Subcutaneous abdominal adipose tissue (tissue), 5 donors: ENCODE measurements around the gene KRTAP4-4.
"Not testable (repeated sequence)": the region's sequence is repeated elsewhere in the genome, so short reads cannot be mapped to it uniquely, and the experiment has no call there.

Source experiments
- H3K27ac ChIP-seq: one replicate; pipeline ENCODE4 v1.7.0; 2013; ENCODE audit warnings: low read depth, mild to moderate bottlenecking, inconsistent platforms, low read length, moderate library complexity
- H3K27me3 ChIP-seq, 5 donors: one replicate each; pipeline ENCODE4 v1.7.0; 2013; ENCODE audit warnings: low read length in 5 of 5, inconsistent platforms in 1 of 5; ENCODE audit not compliant: control insufficient read depth in 5 of 5, insufficient read depth in 4 of 5
- H3K36me3 ChIP-seq, 5 donors: one replicate each; pipeline ENCODE4 v1.7.0; 2013; ENCODE audit warnings: low read length in 5 of 5; ENCODE audit not compliant: control insufficient read depth in 5 of 5, insufficient read depth in 5 of 5
- H3K4me1 ChIP-seq, 5 donors: one replicate each; pipeline ENCODE4 v1.7.0; 2013; ENCODE audit warnings: low read length in 5 of 5, mild to moderate bottlenecking in 3 of 5, moderate library complexity in 1 of 5; ENCODE audit not compliant: control insufficient read depth in 5 of 5, insufficient read depth in 5 of 5
- H3K4me3 ChIP-seq, 5 donors: one replicate each; pipeline ENCODE4 v1.7.0; 2013; ENCODE audit warnings: low read length in 5 of 5, low read depth in 1 of 5
- H3K9ac ChIP-seq, 5 donors: one replicate each; pipeline ENCODE4 v1.7.0; 2013; ENCODE audit warnings: low read length in 5 of 5, mild to moderate bottlenecking in 4 of 5, moderate library complexity in 3 of 5
- H3K9me3 ChIP-seq, 5 donors: one replicate each; pipeline ENCODE4 v1.7.0; 2013; ENCODE audit warnings: low read length in 5 of 5; ENCODE audit not compliant: control insufficient read depth in 5 of 5
- donor health status: healthy.
- donor health status: healthy.
- donor health status: healthy.
- donor health status: healthy.
- donor health status: healthy.

KRTAP4-4 gene

DNA sequence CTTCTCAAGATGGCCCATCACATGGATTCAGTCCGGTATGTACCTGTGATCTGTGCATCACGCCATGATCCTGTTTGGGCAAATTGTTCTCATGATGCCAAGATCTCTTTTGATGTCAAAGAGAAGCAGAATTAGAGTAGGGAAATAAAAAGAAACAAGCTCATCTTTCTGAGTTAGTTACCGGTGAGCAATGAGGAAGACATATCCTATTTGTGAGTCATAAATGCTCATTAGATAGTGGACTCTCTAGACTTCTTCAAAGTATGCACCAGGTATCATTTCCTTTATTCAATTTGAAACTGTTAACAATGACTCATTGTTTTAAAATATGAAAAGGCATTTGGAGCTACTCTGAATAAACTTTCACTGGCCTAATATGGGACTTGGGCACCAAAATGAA, 28.6 kb downstream of the KRTAP4-4 start:
- H3K9me3 ChIP-seq: no peaks in the 10 kb centered on the region
- H3K27me3 ChIP-seq: no peaks in the 10 kb centered on the region
- H3K4me1 ChIP-seq: no peaks in the 10 kb centered on the region
- H3K36me3 ChIP-seq: no peaks in the 10 kb centered on the region
- no peak overlapping the region for H3K9ac ChIP-seq
- no peak overlapping the region for H3K4me3 ChIP-seq
- H3K27ac ChIP-seq: no peak overlapping the region

DNA sequence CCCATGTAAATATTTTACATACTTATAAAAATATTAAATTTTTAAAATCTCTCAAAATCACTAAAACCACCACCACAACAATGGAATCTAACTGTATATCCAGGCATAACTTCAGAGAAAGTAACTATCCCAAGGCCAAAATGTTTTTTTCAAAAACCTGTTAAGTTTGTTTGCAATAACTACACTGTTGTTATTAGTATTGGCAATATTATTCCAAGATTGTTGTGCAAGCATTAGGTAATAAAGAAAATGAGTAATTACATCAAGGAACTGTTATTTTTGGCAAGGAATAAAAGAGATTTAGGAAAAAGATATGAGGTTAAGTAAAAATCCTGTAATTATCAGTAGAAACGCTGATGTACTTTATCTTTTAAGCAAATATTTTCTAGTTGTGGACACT, 33.2 kb downstream of the KRTAP4-4 start:
- Histone ChIP-seq H3K4me3 (no peak overlapping the region), H3K9ac (no peak overlapping the region), H3K36me3 (no peaks in the 10 kb centered on the region), H3K27ac (no peak overlapping the region), H3K27me3 (no peaks in the 10 kb centered on the region), H3K9me3 (peaks cover 0 to under 1% (median 0%) of the 10 kb centered on the region in 5 donors), H3K4me1 (no peaks in the 10 kb centered on the region)

DNA sequence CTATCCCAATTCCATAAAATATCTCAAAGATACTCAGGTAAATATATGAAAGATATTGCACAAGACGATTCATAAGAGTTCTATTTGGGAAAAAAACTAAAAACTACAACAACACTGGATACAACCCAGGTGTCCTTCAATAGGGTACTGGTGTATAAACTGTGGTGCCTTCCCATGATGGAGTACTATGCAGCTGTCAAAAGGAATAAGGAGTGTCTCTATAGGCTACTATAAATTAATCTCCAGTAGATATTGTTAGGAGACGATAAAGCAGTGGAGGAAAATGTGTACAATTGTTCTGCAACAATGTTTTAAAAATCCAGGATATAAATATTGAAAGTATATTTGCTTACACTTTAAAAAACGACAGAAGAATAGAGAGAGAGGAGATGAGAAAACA, 34.1 kb downstream of the KRTAP4-4 start:
- H3K27me3 ChIP-seq: peaks cover 0 to 3% (median 0%) of the 10 kb centered on the region in 5 donors
- no peaks in the 10 kb centered on the region for H3K36me3 ChIP-seq
- no peak overlapping the region for H3K4me3 ChIP-seq
- H3K27ac ChIP-seq: no peak overlapping the region
- H3K9me3 ChIP-seq: peaks cover 0 to 3% (median 0%) of the 10 kb centered on the region in 5 donors
- H3K9ac ChIP-seq: no peak overlapping the region
- no peaks in the 10 kb centered on the region for H3K4me1 ChIP-seq

DNA sequence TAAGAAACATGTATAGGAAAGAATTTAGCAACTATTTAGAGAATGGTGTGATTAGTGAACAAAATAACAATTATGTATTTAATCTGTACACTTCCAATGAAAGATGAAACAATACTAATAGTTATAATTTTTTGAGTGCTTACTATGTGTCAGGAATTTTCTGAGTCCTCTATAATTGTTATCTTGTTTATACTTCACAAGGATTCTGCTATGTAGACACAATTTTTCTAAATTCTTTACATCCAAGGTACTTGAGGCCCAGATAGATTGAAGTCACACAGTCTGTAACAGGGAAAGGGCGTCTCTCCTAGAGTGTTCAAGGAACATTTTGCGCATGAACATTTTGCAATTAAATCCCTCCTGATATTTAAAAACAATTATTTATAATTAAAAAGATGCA, 35.5 kb downstream of the KRTAP4-4 start:
- Histone ChIP-seq H3K36me3 (no peaks in the 10 kb centered on the region), H3K27ac (no peak overlapping the region), H3K4me1 (peaks cover 0 to 3% (median 0%) of the 10 kb centered on the region in 5 donors), H3K9me3 (peaks cover 0 to 3% (median 0%) of the 10 kb centered on the region in 5 donors), H3K4me3 (no peak overlapping the region), H3K27me3 (peaks cover 0 to 3% (median 0%) of the 10 kb centered on the region in 5 donors), H3K9ac (no peak overlapping the region)

DNA sequence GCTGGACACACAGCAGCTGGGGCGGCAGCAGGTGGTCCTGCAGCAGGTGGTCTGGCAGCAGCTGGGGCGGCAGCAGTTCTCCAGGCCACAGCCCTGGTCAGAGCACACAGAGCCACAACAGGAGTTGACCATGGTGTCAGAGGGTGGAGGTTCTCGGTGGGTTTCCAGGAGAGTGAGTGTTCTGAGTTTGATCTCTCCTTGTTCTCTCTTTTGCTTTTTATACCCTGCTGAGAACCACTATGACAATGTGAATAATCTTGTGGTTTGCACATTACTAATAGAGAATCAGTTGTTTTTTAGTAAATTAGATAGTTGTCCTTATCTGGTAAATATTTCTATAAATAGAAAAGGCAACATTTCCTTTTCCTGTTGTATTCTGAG, 36.6 kb downstream of the KRTAP4-4 start, which contains the start of gene KRTAP4-12:
KRTAP4-12 (minus strand) TSS at position 192 of the 381 bp plus-strand sequence; CDS start at position 132, 60 bp downstream.
- not testable (repeated sequence) for H3K27me3 ChIP-seq, H3K9me3 ChIP-seq, H3K27ac ChIP-seq, H3K4me1 ChIP-seq, H3K36me3 ChIP-seq, H3K9ac ChIP-seq, H3K4me3 ChIP-seq

DNA sequence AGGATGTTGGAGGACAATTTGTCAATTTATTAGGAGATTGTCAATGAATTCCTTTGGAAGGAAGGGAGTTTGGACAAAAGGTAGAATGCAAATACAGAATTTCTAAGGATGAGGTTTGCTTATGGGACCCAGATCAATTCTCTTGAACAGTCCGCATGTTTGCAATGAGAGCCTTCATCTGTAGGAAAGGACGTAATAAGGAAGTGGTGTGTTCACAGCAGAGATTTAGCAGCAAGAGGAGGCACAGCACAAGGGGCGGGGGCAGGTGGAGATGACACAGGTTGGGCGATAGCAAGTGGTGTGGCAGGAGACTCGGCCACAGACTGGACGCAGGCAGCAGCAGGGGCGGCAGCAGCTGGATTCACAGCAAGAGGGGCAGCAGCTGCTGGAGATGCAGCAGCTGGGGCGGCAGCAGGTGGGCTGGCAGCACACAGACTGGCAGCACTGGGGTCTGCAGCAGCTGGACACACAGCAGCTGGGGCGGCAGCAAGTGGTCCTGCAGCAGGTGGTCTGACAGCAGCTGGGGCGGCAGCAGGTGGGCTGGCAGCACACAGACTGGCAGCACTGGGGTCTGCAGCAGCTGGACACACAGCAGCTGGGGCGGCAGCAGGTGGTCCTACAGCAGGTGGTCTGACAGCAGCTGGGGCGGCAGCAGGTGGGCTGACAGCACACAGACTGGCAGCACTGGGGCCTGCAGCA, 37.1 kb downstream of the KRTAP4-4 start:
- not testable (repeated sequence) for H3K36me3 ChIP-seq, H3K27me3 ChIP-seq, H3K4me3 ChIP-seq, H3K27ac ChIP-seq, H3K4me1 ChIP-seq, H3K9ac ChIP-seq, H3K9me3 ChIP-seq

DNA sequence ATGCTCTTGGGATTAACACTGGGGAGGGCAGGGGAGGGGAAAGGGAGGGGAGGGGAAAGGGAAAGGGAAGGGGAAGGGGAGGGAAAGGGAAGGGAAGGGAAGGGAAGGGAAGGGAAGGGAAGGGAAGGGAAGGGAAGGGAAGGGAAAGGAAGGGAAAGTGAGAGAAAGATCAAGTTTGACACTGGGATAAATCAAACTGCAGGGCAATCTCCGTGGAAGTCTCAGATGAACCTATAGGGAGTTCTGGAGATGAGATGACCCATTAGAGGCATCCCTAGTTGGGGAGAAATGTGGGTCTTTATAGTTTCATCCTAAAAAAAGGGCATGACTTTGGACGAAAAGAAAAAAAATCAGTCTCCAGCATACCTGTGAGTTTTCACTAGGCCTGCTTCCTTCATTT, 38.8 kb downstream of the KRTAP4-4 start:
- no peak overlapping the region for H3K27ac ChIP-seq
- peaks cover 0 to 4% (median 0%) of the 10 kb centered on the region in 5 donors for H3K4me1 ChIP-seq
- H3K4me3 ChIP-seq: no peak overlapping the region
- no peaks in the 10 kb centered on the region for H3K36me3 ChIP-seq
- peaks cover 0 to 3% (median 0%) of the 10 kb centered on the region in 5 donors for H3K27me3 ChIP-seq
- no peak overlapping the region for H3K9ac ChIP-seq
- peaks cover 0 to 3% (median 0%) of the 10 kb centered on the region in 5 donors for H3K9me3 ChIP-seq

DNA sequence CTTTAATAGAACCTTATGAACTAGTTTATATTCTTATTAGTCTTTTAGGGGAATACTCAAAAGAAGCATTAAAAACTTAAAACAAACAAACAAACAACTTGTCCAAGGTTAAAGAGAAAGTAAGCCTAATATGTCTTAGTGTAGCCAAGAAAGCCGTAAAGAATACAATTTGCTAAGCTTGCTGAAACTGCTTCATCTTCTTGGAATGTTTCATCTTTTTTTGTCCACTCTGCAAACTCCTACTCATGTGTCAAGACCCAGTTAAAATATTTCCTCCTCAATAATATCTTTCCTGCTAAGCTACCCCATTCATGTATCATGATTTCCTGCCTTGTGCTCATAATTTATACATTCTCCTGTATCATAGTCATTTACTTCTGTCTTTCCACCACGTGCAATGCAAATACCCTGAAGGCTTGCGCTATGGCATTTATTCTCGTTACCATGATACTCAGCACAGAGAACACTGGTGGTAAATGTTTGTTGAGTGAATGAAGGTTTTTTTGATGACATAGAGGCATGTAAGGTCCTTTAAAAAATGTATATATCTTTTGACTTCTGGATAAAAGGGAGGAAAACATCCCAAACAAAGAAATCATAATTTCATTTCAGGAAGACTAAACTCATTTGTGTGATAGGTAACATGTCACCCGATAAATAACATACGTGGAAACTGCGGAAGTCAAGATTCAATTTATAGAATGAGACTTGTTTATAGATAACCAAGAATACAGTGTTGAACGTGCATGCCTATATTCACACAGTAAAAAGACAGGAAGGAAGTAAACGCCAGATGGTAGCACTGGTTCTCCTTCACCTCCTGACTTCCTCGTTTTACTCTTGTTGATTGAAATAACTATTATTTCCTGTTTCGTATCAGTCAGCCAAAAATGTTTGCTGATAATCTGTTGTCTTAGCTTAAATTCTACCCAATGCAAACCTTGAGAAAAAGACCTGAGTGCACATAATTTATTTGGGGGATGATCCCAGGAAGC, 40.6 kb downstream of the KRTAP4-4 start:
- not testable (repeated sequence) for H3K4me1 ChIP-seq, H3K27me3 ChIP-seq, H3K36me3 ChIP-seq, H3K9me3 ChIP-seq, H3K4me3 ChIP-seq, H3K9ac ChIP-seq, H3K27ac ChIP-seq

DNA sequence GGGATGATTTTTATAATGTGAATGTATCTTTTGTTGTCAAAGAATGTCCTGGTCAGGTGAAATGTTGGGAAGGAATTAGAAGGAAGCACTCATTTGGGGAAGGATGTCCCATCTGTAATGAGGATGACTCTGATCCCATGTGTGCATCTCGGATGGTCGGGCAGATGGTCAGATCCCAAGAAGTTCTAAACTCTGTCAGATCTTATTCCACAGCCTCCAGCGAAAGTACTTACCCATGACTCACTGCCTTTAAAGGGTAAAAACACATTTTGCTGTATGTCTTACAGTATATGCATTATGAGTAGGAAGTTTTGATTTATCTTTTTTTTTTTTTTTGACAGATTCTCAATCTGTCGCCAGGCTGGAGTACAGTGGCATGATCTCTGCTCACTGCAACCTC, 41.8 kb downstream of the KRTAP4-4 start:
- Histone ChIP-seq H3K27me3 (peaks cover 0 to 6% (median 0%) of the 10 kb centered on the region in 5 donors), H3K9ac (no peak overlapping the region)

DNA sequence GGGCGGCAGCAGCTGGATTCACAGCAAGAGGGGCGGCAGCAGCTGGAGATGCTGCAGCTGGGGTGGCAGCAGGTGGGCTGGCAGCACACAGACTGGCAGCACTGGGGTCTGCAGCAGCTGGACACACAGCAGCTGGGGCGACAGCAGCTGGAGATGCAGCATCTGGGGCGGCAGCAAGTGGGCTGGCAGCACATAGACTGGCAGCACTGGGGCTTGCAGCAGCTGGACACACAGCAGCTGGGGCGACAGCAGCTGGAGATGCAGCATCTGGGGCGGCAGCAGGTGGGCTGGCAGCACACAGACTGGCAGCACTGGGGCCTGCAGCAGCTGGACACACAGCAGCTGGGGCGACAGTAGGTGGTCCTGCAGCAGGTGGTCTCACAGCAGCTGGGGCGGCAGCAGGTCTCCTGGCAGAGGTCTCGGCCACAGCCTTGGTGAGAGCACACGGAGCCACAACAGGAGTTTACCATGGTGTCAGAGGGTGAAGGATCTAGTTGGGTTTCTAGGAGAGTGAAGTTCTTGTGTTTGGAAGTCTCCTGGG, 42.6 kb downstream of the KRTAP4-4 start, which contains the start of gene KRTAP4-11:
KRTAP4-11 (minus strand) TSS at position 528 of the 541 bp plus-strand sequence; CDS start at position 470, 58 bp downstream.
- H3K9ac ChIP-seq, H3K4me1 ChIP-seq, H3K27me3 ChIP-seq, H3K4me3 ChIP-seq, H3K9me3 ChIP-seq, H3K36me3 ChIP-seq, H3K27ac ChIP-seq: not testable (repeated sequence)

More for the DNA sequence above, 41.8 kb downstream of the KRTAP4-4 start:
- Histone ChIP-seq H3K27ac (no peak overlapping the region), H3K4me3 (no peak overlapping the region), H3K4me1 (peaks cover 0 to 4% (median 0%) of the 10 kb centered on the region in 5 donors), H3K9me3 (peaks cover 0 to 3% (median 0%) of the 10 kb centered on the region in 5 donors), H3K36me3 (no peaks in the 10 kb centered on the region)
